ENCODE data around the gene PTBP2. TPM values are rescaled to one million over a fixed set of nuclear protein-coding genes. Genes with fewer than 3 reads are reported as not detected.

Gene PTBP2
- 17.4 and 43.6 TPM in 2 replicates for total RNA-seq

GRCh38 chr1:96721416-96722160 is at the start of gene PTBP2:
Gene PTBP2 (plus strand): TSS chr1:96721784. CDS start chr1:96721865, 81 bp downstream.
- peak; percentile 42 for DNase-seq (ENCODE audit: low read depth)

- DNase-seq (ENCODE audit: low read depth), result no peak
Measured at GRCh38 chr1:96674915-96675314, 46.7 kb upstream of the PTBP2 start.

GRCh38 chr1:96682056-96682455 is 39.5 kb upstream of the PTBP2 start:
- no peak for DNase-seq (ENCODE audit: low read depth)

GRCh38 chr1:96683931-96684330 is 37.7 kb upstream of the PTBP2 start:
- DNase-seq (ENCODE audit: low read depth), result no peak

GRCh38 chr1:96684744-96685143 is 36.8 kb upstream of the PTBP2 start:
- DNase-seq (ENCODE audit: low read depth), result no peak

GRCh38 chr1:96688767-96689166 is 32.8 kb upstream of the PTBP2 start:
- no peak for DNase-seq (ENCODE audit: low read depth)

- no peak for DNase-seq (ENCODE audit: low read depth)
Measured at GRCh38 chr1:96695954-96696353, 25.6 kb upstream of the PTBP2 start.

GRCh38 chr1:96698342-96698983 is 23.1 kb upstream of the PTBP2 start:
- DNase-seq (ENCODE audit: low read depth), result no peak

GRCh38 chr1:96703186-96703585 is 18.4 kb upstream of the PTBP2 start:
- DNase-seq (ENCODE audit: low read depth), result peak; percentile 18

- DNase-seq (ENCODE audit: low read depth), result no peak
Measured at GRCh38 chr1:96707023-96707422, 14.6 kb upstream of the PTBP2 start.

GRCh38 chr1:96708482-96708881 is 13.1 kb upstream of the PTBP2 start:
- DNase-seq (ENCODE audit: low read depth), result no peak

- DNase-seq (ENCODE audit: low read depth), result peak; percentile 72
Measured at GRCh38 chr1:96710708-96711477, 10.7 kb upstream of the PTBP2 start.

GRCh38 chr1:96713649-96714048 is 7.9 kb upstream of the PTBP2 start:
- no peak for DNase-seq (ENCODE audit: low read depth)

- no peak for DNase-seq (ENCODE audit: low read depth)
Measured at GRCh38 chr1:96714881-96715280, 6.7 kb upstream of the PTBP2 start.

- no peak for DNase-seq (ENCODE audit: low read depth)
Measured at GRCh38 chr1:96715482-96715881, 6.1 kb upstream of the PTBP2 start.

- peak; percentile 21 for DNase-seq (ENCODE audit: low read depth)
Measured at GRCh38 chr1:96721053-96721415, 550 bp upstream of the PTBP2 start.

- DNase-seq (ENCODE audit: low read depth), result peak; percentile 18
Measured at GRCh38 chr1:96722161-96722922, 758 bp downstream of the PTBP2 start.

- no peak for DNase-seq (ENCODE audit: low read depth)
Measured at GRCh38 chr1:96722958-96723357, 1.4 kb downstream of the PTBP2 start.

GRCh38 chr1:96723377-96723776 is 1.8 kb downstream of the PTBP2 start:
- DNase-seq (ENCODE audit: low read depth), result no peak

- DNase-seq (ENCODE audit: low read depth), result no peak
Measured at GRCh38 chr1:96723936-96724335, 2.4 kb downstream of the PTBP2 start.

GRCh38 chr1:96727860-96728259 is 6.3 kb downstream of the PTBP2 start:
- DNase-seq (ENCODE audit: low read depth), result no peak
